HUDEP-2 (cell line): ENCODE data around the gene CHRNB1.

ENCODE experiments used
- DNase-seq, 76 experiments: peaks; one replicate each; lab custom pipeline; 2025; ENCODE audit not compliant: unreplicated experiment in 76 of 76; lab: John Stamatoyannopoulos, UW

CHRNB1 gene

GRCh38 chr17:7436556-7437368 lies 8.1 kb upstream of the CHRNB1 start:
- peak in 65 of 76 experiments; percentile 28 to 85 (median 70) for DNase-seq

- DNase-seq = no peak
These were observed 7.4 kb upstream of the CHRNB1 start for GRCh38 chr17:7437369-7437863.

GRCh38 chr17:7437950-7438614 lies 6.8 kb upstream of the CHRNB1 start:
- DNase-seq = no peak

- DNase-seq = no peak
These were observed 6.0 kb upstream of the CHRNB1 start for GRCh38 chr17:7438656-7439460.

GRCh38 chr17:7439462-7440112 lies 5.3 kb upstream of the CHRNB1 start, which contains the start of gene FGF11:
Gene FGF11, plus strand, starts transcription at chr17:7439512. Its CDS starts 109 bp downstream, at chr17:7439621.
- no peak for DNase-seq

GRCh38 chr17:7440113-7440833 lies 4.6 kb upstream of the CHRNB1 start:
- DNase-seq = peak in 26 of 76 experiments; percentile 5 to 46 (median 24)

GRCh38 chr17:7440834-7441195 lies 4.0 kb upstream of the CHRNB1 start:
- DNase-seq = peak in 49 of 76 experiments; percentile 6 to 80 (median 41)

GRCh38 chr17:7441266-7441665 lies 3.6 kb upstream of the CHRNB1 start:
- no peak for DNase-seq

- no peak for DNase-seq
These were observed 2.7 kb upstream of the CHRNB1 start for GRCh38 chr17:7442142-7442541.

- DNase-seq = no peak
These were observed 1.1 kb upstream of the CHRNB1 start for GRCh38 chr17:7443499-7444485.

- peak in 39 of 76 experiments; percentile 9 to 59 (median 32) for DNase-seq
These were observed 733 bp downstream of the CHRNB1 start for GRCh38 chr17:7445619-7445968.

- no peak for DNase-seq
These were observed 3.6 kb downstream of the CHRNB1 start for GRCh38 chr17:7448461-7448860.

- DNase-seq = no peak
These were observed 15.2 kb downstream of the CHRNB1 start for GRCh38 chr17:7459961-7460545.

GRCh38 chr17:7460850-7461660 lies 16.2 kb downstream of the CHRNB1 start:
- no peak for DNase-seq

- DNase-seq = no peak
These were observed 17.9 kb downstream of the CHRNB1 start for GRCh38 chr17:7462474-7463371.

- DNase-seq = no peak
These were observed 18.5 kb downstream of the CHRNB1 start for GRCh38 chr17:7463372-7463846.
